DND-41 (cell line): ENCODE data around the gene YWHAB.

Source experiments
- ATAC-seq: fragments of 200-7000 bp; cut with Tn5 transposase; 3 replicates; pipeline ENCODE4 v1.9.1; 2021; ENCODE audit warnings: low read depth; ENCODE audit not compliant: insufficient read depth
- DNase-seq: peaks from one replicate; pipeline ENCODE4 v3.0.0-alpha.2; 2020
- H2AFZ ChIP-seq: 2 replicates; pipeline ENCODE4 v1.6.0; 2012; ENCODE audit warnings: low read depth, low read length
- H3K27ac ChIP-seq: 2 replicates; pipeline ENCODE4 v1.5.1; 2012; ENCODE audit warnings: low read length, inconsistent platforms
- H3K27me3 ChIP-seq: fragments of 200-600 bp; sonication (generic); 2 replicates; pipeline ENCODE4 v1.6.0; 2012; ENCODE audit warnings: low read length, mild to moderate bottlenecking, inconsistent platforms; ENCODE audit not compliant: insufficient read depth, poor library complexity
- H3K36me3 ChIP-seq: 2 replicates; pipeline ENCODE4 v1.5.1; 2012; ENCODE audit warnings: low read length, inconsistent platforms; ENCODE audit not compliant: insufficient read depth
- H3K4me1 ChIP-seq: 2 replicates; pipeline ENCODE4 v1.5.1; 2012; ENCODE audit warnings: mild to moderate bottlenecking, low read length; ENCODE audit not compliant: insufficient read depth
- H3K4me2 ChIP-seq: 2 replicates; pipeline ENCODE4 v1.6.0; 2012; ENCODE audit warnings: mild to moderate bottlenecking, moderate library complexity, low read length, inconsistent platforms; ENCODE audit not compliant: insufficient read depth
- H3K4me3 ChIP-seq, 2 experiments: fragments of 200-600 bp in 1 of 2; shearing (Covaris generic) in 1 of 2; 2 replicates each; pipeline ENCODE4 v1.5.1; 2012 to 2016; ENCODE audit warnings: inconsistent platforms in 2 of 2, low read length in 2 of 2, mild to moderate bottlenecking in 2 of 2, low read depth in 1 of 2, moderate library complexity in 1 of 2
- H3K79me2 ChIP-seq: 2 replicates; pipeline ENCODE4 v1.6.0; 2012; ENCODE audit warnings: low read length, inconsistent platforms; ENCODE audit not compliant: insufficient read depth
- H3K9ac ChIP-seq: 2 replicates; pipeline ENCODE4 v1.6.0; 2012; ENCODE audit warnings: low read depth, mild to moderate bottlenecking, inconsistent platforms, low read length, moderate library complexity
- H3K9me3 ChIP-seq: 2 replicates; pipeline ENCODE4 v1.5.1; 2012; ENCODE audit warnings: low read length, moderate library complexity, mild to moderate bottlenecking, inconsistent platforms; ENCODE audit not compliant: insufficient read depth, severe bottlenecking
- H4K20me1 ChIP-seq: 2 replicates; pipeline ENCODE4 v1.6.0; 2012; ENCODE audit warnings: low read length; ENCODE audit not compliant: insufficient read depth
- CTCF ChIP-seq: IDR thresholded peaks from 2 replicates; pipeline ENCODE4 v1.5.1; 2012; ENCODE audit warnings: borderline replicate concordance, low read length, moderate library complexity, mild to moderate bottlenecking; ENCODE audit not compliant: poor library complexity, severe bottlenecking; ENCODE audit errors: extremely low read depth
- EZH2 ChIP-seq: IDR thresholded peaks from 3 replicates; pipeline ENCODE4 v1.6.1; 2012; ENCODE audit warnings: borderline replicate concordance, low read depth, mild to moderate bottlenecking, moderate library complexity, low read length, inconsistent platforms; ENCODE audit not compliant: severe bottlenecking

YWHAB gene

GRCh38 chr20:44839481-44839880, 46.0 kb upstream of the YWHAB start:
- Histone ChIP-seq H3K36me3 (no peaks in the 10 kb centered on the region), H3K4me1 (no peaks in the 10 kb centered on the region), H3K79me2 (no peaks in the 10 kb centered on the region), H3K4me3 (no peak overlapping the region), H3K9ac (no peak overlapping the region), H3K4me2 (no peak overlapping the region), H3K27ac (no peak overlapping the region), H3K27me3 (peaks cover 19% of the 10 kb centered on the region), H3K9me3 (no peaks in the 10 kb centered on the region), H2AFZ (no peak overlapping the region), H4K20me1 (0 out of 2 replicates have a peak, but pooled peaks cover 3% of the 10 kb centered on the region)
- ATAC-seq (no peak), DNase-seq (no peak)
- no peak for TF ChIP-seq CTCF
- TF ChIP-seq EZH2, result no peak

- Histone ChIP-seq H3K9me3 (no peaks in the 10 kb centered on the region), H3K4me3 (no peak overlapping the region), H3K4me1 (no peaks in the 10 kb centered on the region), H4K20me1 (0 out of 2 replicates have a peak, but pooled peaks cover 3% of the 10 kb centered on the region), H3K36me3 (no peaks in the 10 kb centered on the region), H3K27me3 (peaks cover 17% of the 10 kb centered on the region), H3K4me2 (no peak overlapping the region), H3K79me2 (no peaks in the 10 kb centered on the region), H3K27ac (no peak overlapping the region), H2AFZ (no peak overlapping the region), H3K9ac (no peak overlapping the region)
- TF ChIP-seq CTCF (no peak), EZH2 (no peak)
- ATAC-seq (no peak), DNase-seq (no peak)
Observed at GRCh38 chr20:44840826-44841225, 44.7 kb upstream of the YWHAB start.

DNA sequence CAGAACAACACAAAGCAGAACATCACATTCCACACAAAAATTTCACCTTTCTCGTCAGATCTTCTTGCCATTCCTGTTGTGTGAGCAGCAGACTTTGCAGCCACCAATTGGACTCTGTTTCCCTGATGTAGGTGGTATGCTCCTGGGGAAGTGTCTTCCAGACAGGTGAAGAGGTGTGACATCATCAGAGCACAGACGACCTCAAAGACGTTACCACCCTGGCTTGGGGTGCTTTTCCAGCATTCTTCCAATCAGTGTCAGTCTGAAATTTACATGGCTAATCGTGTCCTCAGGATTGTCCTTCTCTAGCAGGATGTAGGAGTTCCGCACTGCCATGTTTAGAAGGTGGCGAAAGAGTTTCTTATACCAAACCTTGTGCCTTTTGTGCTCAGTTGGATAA, 43.5 kb upstream of the YWHAB start:
- ATAC-seq (no peak), DNase-seq (no peak)
- no peaks in the 10 kb centered on the region for H3K36me3 ChIP-seq
- H3K27ac ChIP-seq, result no peak overlapping the region
- no peak overlapping the region for H3K4me3 ChIP-seq
- 0 out of 2 replicates have a peak, but pooled peaks cover 3% of the 10 kb centered on the region for H4K20me1 ChIP-seq
- no peaks in the 10 kb centered on the region for H3K79me2 ChIP-seq
- no peak overlapping the region for H3K9ac ChIP-seq
- H3K27me3 ChIP-seq, result peaks cover 11% of the 10 kb centered on the region
- TF ChIP-seq CTCF, result no peak
- no peak for TF ChIP-seq EZH2
- H2AFZ ChIP-seq, result no peak overlapping the region
- no peaks in the 10 kb centered on the region for H3K4me1 ChIP-seq
- H3K4me2 ChIP-seq, result no peak overlapping the region
- no peaks in the 10 kb centered on the region for H3K9me3 ChIP-seq

DNA sequence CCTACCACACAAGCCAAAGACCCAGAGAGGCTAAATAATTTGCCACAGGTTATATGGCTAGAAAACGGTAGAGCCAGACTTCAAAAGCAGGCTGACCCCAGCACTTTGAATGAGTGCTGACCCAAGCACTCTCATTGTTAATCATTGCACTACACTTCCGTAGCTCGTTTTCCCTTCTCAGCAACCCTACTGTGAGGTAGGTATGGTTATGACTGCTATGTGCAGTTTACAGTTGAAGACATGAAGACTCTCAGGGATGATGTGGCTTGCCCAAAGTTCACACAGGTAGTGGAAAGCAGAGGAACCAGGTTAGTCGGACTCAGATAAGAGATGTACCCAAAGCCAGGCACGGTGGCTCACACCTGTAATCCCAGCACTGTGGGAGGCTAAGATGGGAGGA, 41.6 kb upstream of the YWHAB start:
- H3K27ac ChIP-seq, result no peak overlapping the region
- no peak overlapping the region for H3K4me2 ChIP-seq
- no peak for ATAC-seq
- H3K4me1 ChIP-seq, result no peaks in the 10 kb centered on the region
- no peak for TF ChIP-seq CTCF
- TF ChIP-seq EZH2, result no peak
- H3K9me3 ChIP-seq, result no peaks in the 10 kb centered on the region
- H3K27me3 ChIP-seq, result peaks cover 11% of the 10 kb centered on the region
- no peaks in the 10 kb centered on the region for H3K36me3 ChIP-seq
- H3K9ac ChIP-seq, result no peak overlapping the region
- DNase-seq, result no peak
- H3K4me3 ChIP-seq, result no peak overlapping the region
- H2AFZ ChIP-seq, result no peak overlapping the region
- 0 out of 2 replicates have a peak, but pooled peaks cover 3% of the 10 kb centered on the region for H4K20me1 ChIP-seq
- H3K79me2 ChIP-seq, result no peaks in the 10 kb centered on the region
